Liver (tissue), 9 donors: ENCODE data around the gene ALDH3B2. TPM values are rescaled to one million over a fixed set of nuclear protein-coding genes. Genes with fewer than 3 reads are reported as not detected.
A peak's percentile ranks its signal among the peaks of the same experiment; 100 is the strongest.
"Not testable (repeated sequence)": the region's sequence is repeated elsewhere in the genome, so short reads cannot be mapped to it uniquely, and the experiment has no call there.

Experiments used
- DNase-seq: peaks from one replicate; pipeline ENCODE4 v3.0.0-alpha.2; 2017; ENCODE audit warnings: low spot score
- H3K27ac ChIP-seq, 2 donors: one replicate each; pipeline ENCODE4 v1.7.0; 2013; ENCODE audit warnings: inconsistent platforms in 2 of 2, low read length in 2 of 2, control low read depth in 1 of 2, low read depth in 1 of 2, mild to moderate bottlenecking in 1 of 2
- H3K27me3 ChIP-seq, 4 donors: one replicate each; pipeline versions ENCODE4 v1.6.1 to v1.7.0; 2013; ENCODE audit warnings: low read length in 3 of 4, inconsistent platforms in 1 of 4, mild to moderate bottlenecking in 1 of 4, moderate library complexity in 1 of 4; ENCODE audit not compliant: control insufficient read depth in 4 of 4, insufficient read depth in 4 of 4
- H3K36me3 ChIP-seq, 4 donors: one replicate each; pipeline versions ENCODE4 v1.6.1 to v1.7.0; 2013; ENCODE audit warnings: low read length in 3 of 4, mild to moderate bottlenecking in 3 of 4, low read depth in 1 of 4, moderate library complexity in 1 of 4; ENCODE audit not compliant: control insufficient read depth in 4 of 4, insufficient read depth in 3 of 4
- H3K4me1 ChIP-seq, 4 donors: one replicate each; pipeline versions ENCODE4 v1.6.1 to v1.7.0; 2013; ENCODE audit warnings: low read length in 3 of 4, mild to moderate bottlenecking in 3 of 4, moderate library complexity in 1 of 4; ENCODE audit not compliant: control insufficient read depth in 4 of 4, insufficient read depth in 4 of 4
- H3K4me3 ChIP-seq, 3 donors: one replicate each; pipeline versions ENCODE4 v1.6.1 to v1.7.0; 2013; ENCODE audit warnings: low read length in 3 of 3, control low read depth in 1 of 3, low read depth in 1 of 3, mild to moderate bottlenecking in 1 of 3
- H3K9ac ChIP-seq, 2 donors: one replicate each; pipeline ENCODE4 v1.7.0; 2013; ENCODE audit warnings: low read length in 2 of 2, mild to moderate bottlenecking in 2 of 2, moderate library complexity in 2 of 2, control low read depth in 1 of 2, low read depth in 1 of 2
- H3K9me3 ChIP-seq, 4 donors: one replicate each; pipeline versions ENCODE4 v1.6.1 to v1.7.0; 2013; ENCODE audit warnings: low read length in 3 of 4; ENCODE audit not compliant: control insufficient read depth in 4 of 4
- CTCF ChIP-seq: fragments of 150-350 bp; IDR thresholded peaks from 2 replicates; pipeline ENCODE4 v1.5.1; 2017; ENCODE audit warnings: improper control_type of control experiment, low read depth, low read length; ENCODE audit not compliant: missing input control
- EGR1 ChIP-seq, 2 donors: IDR thresholded peaks; 2 replicates each; pipeline ENCODE4 v1.6.1; 2016 to 2018; ENCODE audit warnings: antibody characterized with exemption in 2 of 2, low read depth in 2 of 2
- JUND ChIP-seq, 2 donors: IDR thresholded peaks; 2 replicates each; pipeline ENCODE4 v1.6.1; 2016; ENCODE audit warnings: antibody characterized with exemption in 2 of 2
- RAD21 ChIP-seq, 2 donors: IDR thresholded peaks; 2 replicates each; pipeline ENCODE4 v1.6.1; 2016; ENCODE audit warnings: antibody characterized with exemption in 2 of 2, mild to moderate bottlenecking in 2 of 2
- WGBS: extraction: QIAGEN DNeasy Blood & Tissue Kit; methylation state at CpG from one replicate; pipeline ENCODE4 v1.1.7; 2013; 5-methylcytosine and 5-hydroxymethylcytosine counted together
- polyA plus RNA-seq, 2 donors: library from polyadenylated mRNA; stranded (reverse) in 1 of 2; unstranded in 1 of 2; fragments of 200-250 nt in 1 of 2; fragments of >200 nt in 1 of 2; fragmentation: Nextera tagmentation in 1 of 2; extraction: Ambion mirVana in 1 of 2; gene quantifications; one replicate each; pipeline versions ENCODE4 v1.2.1 to v1.2.3, GENCODE V29; 2013 to 2015
- total RNA-seq, 2 donors: library from RNA; depleted of rRNA; stranded (reverse); fragments of >200 nt; gene quantifications; one replicate each; pipeline ENCODE4 v1.2.3, GENCODE V29; 2014
- donor health status: healthy.
- donor health status: healthy.
- donor health status: healthy.
- donor health status: healthy.
- donor health status: healthy.

ALDH3B2 gene
- total RNA-seq (not detected), polyA plus RNA-seq (not detected)

- no peak for DNase-seq
- H3K9ac ChIP-seq, result no peak within 1 kb of the TSS
- WGBS, result 84% methylated on average over 8 of the region's 8 CpGs
- no peaks in the 10 kb centered on the region for H3K27me3 ChIP-seq
- no peak for TF ChIP-seq JUND (IDR thresholded peaks at IDR 0.05)
- no peak for TF ChIP-seq CTCF
- no peak for TF ChIP-seq EGR1 (IDR thresholded peaks at IDR 0.05; ENCODE audit: low read depth in 2 of 2)
- no peak for TF ChIP-seq RAD21 (IDR thresholded peaks at IDR 0.05)
- no peak within 1 kb of the TSS for H3K27ac ChIP-seq
- H3K9me3 ChIP-seq, result no peaks in the 10 kb centered on the region
- no peaks in the 10 kb centered on the region for H3K4me1 ChIP-seq
- no peaks in the 10 kb centered on the region for H3K36me3 ChIP-seq
- H3K4me3 ChIP-seq, result no peak within 1 kb of the TSS
Measured at GRCh38 chr11:67674442-67674871, at the start of gene ALDH3B2. Gene ALDH3B2 (minus strand): TSS chr11:67674623. CDS start chr11:67666935, 7,688 bp downstream.

DNA sequence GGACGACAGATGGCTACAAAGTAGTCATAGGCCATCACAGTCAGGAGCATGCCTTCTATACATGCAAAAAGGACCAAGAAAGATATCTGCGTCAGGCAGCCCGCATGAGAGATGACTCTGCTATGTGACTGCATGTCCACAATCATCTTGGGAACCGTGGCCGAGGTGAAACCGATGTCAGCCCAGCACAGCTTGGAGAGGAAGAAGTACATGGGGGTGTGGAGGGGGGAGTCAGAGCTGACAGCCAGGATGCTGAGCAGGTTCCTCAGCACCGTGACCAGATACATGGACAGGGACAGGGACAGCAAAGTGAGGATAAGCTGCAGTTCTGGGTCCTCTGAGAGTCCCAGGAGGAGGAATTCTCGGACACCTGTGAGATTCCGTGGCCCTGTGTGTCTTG lies 48.6 kb upstream of the ALDH3B2 start:
- not testable (repeated sequence) for DNase-seq, H3K27ac ChIP-seq, H3K4me1 ChIP-seq, H3K9me3 ChIP-seq, H3K9ac ChIP-seq, H3K4me3 ChIP-seq, H3K27me3 ChIP-seq, H3K36me3 ChIP-seq
- WGBS, result 84% methylated on average over 9 of the region's 9 CpGs

DNA sequence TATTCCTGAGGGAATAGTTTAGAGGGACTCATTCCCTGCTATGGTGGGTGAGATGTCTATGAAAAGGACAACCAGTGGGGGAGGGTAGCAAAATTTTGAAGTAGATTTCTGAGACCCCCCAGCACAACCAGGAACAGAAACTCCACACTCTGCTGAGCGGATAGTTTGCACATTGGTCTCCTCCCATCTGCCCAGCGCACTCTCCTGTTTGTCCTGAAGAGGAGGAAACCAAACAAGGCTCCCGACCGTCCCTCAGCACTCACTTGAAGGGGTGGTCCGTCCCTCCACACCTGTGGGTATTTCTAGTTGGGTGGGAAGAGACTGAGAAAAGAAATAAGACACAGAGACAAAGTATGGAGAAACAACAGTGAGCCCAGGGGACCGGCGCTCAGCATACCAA lies 41.8 kb upstream of the ALDH3B2 start:
- not testable (repeated sequence) for DNase-seq, H3K36me3 ChIP-seq
- 73% methylated on average over 7 of the region's 7 CpGs for WGBS

DNA sequence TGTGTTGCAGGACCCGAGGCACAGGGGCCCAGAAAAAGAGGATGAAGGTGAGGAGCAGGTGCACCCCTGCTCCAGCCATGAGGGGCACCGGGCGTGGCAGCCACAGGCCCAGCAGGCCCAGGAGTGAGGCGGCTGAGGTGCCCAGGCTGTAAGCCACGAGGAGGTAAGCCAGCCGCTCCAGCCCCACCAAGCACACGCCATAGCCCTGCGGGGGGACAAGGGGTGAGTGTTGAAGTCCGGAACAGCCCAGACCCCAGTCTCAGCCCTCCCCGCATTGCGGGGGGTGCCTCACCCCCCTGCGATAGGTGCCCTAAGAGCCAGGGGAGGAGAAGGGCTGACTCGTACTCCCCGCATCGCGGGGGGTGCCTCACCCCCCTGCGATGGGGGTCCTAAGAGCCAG lies 41.4 kb upstream of the ALDH3B2 start:
- H3K27ac ChIP-seq, H3K36me3 ChIP-seq, H3K27me3 ChIP-seq, H3K9ac ChIP-seq, DNase-seq, H3K4me3 ChIP-seq, H3K4me1 ChIP-seq, H3K9me3 ChIP-seq: not testable (repeated sequence)
- WGBS, result 61% methylated on average over 17 of the region's 17 CpGs

More for the DNA sequence above, 41.8 kb upstream of the ALDH3B2 start:
- not testable (repeated sequence) for H3K27ac ChIP-seq, H3K27me3 ChIP-seq, H3K9ac ChIP-seq, H3K9me3 ChIP-seq, H3K4me1 ChIP-seq, H3K4me3 ChIP-seq

DNA sequence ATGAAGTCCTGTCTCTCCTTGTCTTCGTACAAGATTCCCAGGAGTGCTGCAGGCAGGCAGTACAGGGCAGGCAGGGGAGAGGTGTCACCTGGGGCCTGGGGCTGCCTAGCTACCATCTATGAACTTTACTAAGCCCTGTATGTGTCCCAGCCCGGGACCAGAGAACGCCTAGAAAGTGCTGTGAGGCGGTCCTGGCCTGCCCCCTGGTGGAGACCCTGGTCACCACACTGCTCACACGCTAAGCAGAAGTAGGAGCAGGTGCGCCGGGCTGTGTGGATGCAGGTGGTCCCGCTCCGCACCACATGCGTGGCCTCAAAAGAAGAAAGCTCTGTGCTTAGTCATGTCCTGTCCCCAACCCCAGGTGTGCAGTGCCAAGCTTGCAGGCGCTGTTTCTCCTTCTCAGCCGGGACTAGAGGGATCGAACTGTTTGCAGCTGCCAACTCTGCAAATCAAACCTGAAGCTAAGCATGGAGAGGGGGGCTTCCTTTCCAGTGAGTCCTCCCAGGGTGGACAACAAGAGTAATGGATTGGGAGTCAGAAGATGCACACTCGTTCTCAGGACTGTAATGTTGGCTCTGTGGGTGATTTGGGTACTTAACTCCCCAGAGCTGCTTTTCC lies 39.6 kb upstream of the ALDH3B2 start:
- H3K27me3 ChIP-seq, H3K9ac ChIP-seq, DNase-seq, H3K27ac ChIP-seq, H3K4me1 ChIP-seq, H3K4me3 ChIP-seq, H3K36me3 ChIP-seq, H3K9me3 ChIP-seq: not testable (repeated sequence)
- WGBS, result 11% methylated on average over 8 of the region's 14 CpGs
- TF ChIP-seq RAD21 (IDR thresholded peaks at IDR 0.05) (peak; percentile 38 to 51), CTCF (peak; percentile 2)

- not testable (repeated sequence) for H3K9ac ChIP-seq, H3K27ac ChIP-seq, DNase-seq, H3K4me3 ChIP-seq, H3K27me3 ChIP-seq, H3K9me3 ChIP-seq, H3K36me3 ChIP-seq, H3K4me1 ChIP-seq
- WGBS, result 15% methylated on average over 46 of the region's 46 CpGs
Measured at GRCh38 chr11:67711676-67712075, 37.3 kb upstream of the ALDH3B2 start.

DNA sequence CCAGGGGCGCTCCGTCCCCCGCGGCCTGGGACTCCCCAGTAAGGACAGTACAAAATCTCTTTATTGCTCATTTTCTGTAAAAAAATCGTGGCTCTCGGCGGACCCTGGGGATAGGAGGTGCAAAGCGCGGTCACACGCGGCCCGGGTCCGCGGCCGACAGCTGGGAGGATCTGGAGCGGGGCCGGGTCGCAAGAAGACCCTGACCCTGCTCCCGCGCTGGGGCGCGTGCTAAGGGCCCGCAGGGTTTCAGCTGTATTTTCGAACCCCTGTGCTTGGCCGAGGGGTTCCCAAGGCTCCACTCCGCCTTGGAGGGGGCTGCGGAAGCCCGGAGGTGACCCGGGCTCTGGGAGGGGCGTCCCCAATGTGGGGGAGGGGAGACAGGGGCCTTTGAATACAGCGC lies 36.8 kb upstream of the ALDH3B2 start:
- WGBS, result 5% methylated on average over 27 of the region's 31 CpGs
- H3K27ac ChIP-seq, H3K36me3 ChIP-seq, H3K4me1 ChIP-seq, H3K27me3 ChIP-seq, H3K9me3 ChIP-seq, H3K4me3 ChIP-seq, DNase-seq, H3K9ac ChIP-seq: not testable (repeated sequence)
